NCI-H1694 (cell line): ENCODE data around the gene ADCY4.
A peak's percentile ranks its signal among the peaks of the same experiment; 100 is the strongest.
"Not testable (repeated sequence)": the region's sequence is repeated elsewhere in the genome, so short reads cannot be mapped to it uniquely, and the experiment has no call there.

Experiments used
- DNase-seq: peaks from one replicate; lab custom pipeline; 2025; lab: John Stamatoyannopoulos, UW

Gene ADCY4

DNA sequence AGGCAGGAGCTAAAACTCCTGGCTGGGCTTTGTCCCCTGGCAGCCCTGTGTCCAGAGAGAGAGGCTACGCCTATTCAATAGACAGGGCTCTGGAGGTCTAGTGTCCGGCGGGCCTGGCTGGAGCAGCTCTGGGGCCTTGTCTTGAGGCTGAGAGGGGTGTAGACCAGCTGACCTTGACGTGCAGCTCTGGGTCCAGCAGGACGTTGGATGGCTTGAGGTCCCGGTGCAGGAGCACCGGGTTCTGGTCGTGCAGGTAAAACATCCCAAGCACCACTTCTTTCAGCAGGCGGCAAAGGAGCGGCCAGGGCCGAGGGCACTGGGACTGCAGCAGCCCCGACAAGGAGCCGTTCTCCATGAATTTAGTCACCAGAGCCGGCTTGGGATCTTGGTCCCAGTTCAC lies 4.0 kb upstream of the ADCY4 start:
- DNase-seq = no peak

DNA sequence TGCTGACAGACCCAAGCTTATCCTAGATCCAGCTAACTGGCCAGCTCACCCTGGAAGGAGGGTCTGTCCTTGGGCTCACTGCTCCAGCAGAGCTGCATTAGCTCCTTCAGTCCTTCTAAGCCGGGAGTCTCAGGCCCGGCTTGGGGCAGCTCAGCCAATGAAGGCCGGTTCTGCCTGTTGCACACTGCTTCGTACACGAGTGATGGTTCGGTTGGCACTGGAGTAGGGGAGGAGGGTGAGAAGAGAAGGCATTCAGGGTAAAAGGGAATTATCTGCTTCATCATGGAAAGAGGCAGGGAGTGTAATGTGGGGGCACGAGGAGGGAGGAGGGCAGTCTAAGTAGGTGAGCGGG lies 2.9 kb upstream of the ADCY4 start:
- no peak for DNase-seq

DNA sequence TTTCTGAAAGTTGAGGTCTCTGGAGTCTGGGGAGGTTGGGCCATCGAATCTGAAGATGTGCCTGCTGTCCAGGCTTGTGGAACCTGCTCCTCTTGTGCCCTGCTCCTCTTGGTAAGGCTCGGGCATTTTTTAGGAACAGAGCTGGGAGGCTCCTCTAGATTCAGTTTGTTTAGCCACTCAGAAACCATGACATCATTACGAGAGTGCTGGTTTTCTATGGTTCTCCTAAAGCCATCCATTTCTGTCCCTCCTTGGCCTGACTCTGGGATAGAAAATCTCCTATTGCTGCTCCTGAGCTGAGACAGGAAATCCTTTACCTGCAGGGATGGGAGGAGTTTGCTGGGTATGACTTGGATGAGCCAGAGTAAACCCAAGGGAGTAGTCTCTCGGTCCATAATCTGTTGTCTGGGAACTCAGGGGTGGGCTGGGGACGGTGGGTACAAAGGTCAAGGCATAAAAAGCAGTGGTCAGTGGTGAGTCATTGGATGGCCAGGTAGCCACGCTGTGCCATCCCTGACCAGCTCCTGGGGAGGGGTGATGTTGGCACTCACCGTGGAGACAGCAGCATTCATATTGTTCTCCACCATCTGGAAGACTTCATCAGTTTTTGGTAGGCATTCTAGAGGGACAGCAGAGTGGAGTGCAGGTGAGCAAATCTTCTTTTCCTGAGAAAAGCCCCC lies 2.4 kb upstream of the ADCY4 start:
- DNase-seq = no peak

DNA sequence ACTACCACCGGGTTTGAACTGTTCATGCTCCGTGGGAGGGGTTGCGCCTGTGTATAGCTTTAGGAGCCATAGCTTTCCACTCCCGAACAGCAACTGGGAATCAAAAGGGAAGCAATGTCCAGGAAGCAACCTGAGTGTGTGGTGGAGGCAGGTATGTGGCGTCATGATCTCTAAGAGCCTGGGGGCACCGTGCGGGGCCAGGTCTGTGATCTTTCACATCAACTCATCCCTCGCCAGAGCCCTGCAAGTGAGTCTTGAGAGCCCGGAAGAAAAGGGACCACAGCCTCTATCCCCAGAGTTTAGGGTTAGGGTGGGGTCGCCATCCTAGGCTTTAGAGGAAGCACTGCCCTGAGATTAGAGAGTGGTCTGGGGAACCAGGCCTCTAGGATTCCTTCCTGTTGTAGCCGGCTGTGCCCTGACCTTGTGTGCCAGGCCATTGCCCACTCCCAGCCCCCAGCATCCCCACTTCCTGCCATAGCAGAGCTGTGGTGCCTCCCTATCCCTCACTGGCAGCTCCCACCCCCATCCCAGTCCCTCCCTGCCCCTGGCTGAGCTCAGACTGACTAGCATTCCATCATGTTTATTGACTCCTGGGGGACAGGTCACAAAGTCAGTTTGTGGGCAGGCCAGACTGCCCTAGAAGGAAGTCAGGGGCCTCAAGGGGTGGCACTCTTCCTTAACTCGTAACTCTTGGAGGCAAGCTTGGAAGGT lies 745 bp upstream of the ADCY4 start:
- DNase-seq = no peak

DNA sequence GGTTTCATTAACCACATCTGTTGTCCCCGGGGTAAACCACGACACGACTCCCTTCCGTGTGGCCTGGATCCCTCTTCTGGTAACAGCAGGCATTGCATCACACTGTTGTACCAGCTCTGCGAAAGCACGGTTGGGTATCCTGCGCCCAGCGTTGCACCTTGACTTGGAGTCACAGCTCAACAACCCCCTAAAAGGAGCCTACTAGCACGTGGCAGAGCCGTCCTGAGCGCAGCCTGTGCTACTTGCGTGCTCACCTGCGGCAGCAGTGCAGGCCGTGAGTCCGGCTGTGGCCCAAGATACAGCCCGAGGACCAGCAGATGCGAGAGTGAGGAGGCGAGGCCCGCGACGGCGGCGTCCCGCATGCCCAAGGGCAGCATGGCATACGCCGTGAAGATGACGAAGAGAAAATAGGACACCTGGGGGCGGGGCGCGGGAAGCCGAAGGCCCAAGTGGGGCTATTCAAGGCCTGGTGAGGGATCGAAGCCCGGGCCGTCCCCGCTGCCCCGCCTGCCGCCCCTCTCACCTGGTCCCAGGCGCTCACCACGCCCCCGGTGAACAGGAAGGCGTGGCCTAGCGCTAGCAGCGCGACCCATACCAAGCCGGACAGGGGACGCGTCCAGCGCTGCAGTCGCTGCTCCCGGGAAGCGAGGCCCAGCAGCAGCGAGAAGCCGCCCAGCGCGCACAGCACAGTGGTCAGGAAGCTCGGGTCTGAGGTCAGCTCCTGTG lies 2.4 kb downstream of the ADCY4 start:
- DNase-seq = peak; percentile 71

DNA sequence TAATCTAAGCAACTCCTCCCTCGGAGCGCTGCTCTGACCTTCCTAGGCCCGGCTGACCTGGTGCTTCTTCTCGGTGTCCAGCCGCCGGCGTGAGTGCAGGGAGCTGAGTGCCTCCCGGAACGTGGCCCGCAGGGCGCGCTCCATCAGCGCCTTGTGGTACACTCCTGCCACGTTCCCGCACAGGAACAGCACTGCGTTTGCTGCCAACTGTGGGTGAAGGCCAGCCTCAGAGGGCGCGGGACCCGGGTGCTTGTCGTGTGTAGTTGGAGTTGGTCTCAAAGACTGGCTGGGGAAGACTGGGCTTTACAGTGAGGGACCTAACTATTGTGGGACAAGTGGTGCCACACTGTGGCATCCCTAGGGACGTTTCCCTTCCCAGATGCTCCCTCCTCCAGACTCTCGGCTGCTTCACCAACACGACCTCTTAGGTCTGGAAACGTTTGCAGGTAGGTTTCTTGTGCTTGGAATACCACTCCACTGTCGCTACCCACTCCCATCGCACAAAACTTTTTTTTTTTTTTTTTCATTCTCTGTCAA lies 3.1 kb downstream of the ADCY4 start:
- no peak for DNase-seq

DNA sequence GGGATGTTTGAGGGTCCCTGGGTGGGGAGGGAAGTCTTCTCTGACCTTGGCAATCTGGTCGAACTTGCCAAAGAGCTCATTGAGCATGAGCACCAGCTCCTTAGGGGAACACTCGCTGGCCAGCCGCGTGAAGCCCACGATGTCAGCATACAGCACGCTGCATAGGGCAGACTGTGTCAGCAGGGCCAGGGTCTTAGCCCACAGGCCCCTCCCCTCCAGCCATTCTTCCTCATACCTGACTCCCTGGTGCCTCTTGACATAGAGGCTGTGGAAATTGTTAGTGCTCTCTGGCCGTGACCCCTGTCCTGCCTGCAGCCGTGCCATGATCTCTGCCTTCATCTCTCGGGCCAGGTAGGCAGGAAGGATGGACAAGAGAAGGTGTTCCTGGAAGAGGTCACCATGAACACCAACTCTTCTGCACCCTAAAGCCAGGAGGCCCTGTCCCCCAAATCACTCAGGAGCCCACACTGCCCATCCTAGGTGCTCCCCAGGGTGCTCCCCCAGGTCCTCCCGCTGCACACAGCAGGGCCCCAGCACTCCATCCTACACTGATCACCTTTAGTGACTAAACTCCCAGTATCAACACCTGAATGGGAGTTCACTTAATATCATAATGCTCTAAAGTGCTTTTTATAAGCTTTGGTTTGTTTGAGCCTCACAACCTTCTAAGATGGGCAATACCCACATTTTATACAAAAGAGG lies 3.7 kb downstream of the ADCY4 start:
- no peak for DNase-seq

DNA sequence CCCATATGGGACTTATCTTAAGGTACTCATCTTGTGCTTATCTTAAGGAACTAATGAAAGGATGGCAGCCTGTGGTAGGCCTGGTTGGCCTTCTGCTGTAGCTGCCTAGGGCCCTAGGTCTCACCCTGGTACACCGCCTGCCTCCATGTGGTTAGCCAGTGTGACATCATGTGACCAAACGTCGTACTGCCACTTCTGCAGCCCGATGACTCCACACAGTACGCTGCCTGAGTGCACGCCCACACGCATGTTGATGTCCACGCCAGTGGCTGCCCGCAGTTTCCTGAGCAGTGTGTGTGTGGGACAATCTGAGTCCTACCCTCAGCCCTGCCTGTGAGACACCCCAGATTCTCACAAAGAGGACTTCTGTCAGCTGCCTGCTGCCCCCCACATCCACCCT lies 5.1 kb downstream of the ADCY4 start:
- no peak for DNase-seq

DNA sequence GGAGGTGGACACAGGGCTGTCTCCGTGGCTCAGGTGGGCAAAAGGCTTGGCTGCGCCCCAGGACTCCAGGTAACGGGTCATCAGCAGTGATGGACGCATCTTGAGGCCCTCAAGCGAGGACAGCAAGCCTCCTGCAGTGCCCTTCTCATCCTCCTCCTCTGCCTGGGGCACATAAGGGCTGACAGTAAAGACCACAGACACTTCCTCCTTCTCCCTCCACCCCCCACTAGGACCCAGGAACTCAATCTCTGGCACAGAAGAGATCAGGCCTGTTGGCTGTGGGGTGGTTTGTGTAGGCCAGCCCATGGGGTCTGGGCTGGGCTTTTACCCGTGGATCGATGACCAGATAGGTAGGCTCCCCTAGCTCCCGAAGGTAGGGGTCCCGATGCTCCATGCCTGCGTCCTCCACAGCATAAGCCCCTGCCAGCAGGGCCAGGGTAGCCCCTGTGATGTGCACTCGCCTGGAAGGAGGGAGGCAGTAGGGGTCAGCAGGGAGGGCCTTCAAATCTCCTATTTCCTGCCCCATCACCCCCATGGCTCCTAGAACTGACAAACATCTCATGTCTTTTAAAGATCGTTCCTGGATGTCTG lies 5.7 kb downstream of the ADCY4 start:
- DNase-seq = no peak

DNA sequence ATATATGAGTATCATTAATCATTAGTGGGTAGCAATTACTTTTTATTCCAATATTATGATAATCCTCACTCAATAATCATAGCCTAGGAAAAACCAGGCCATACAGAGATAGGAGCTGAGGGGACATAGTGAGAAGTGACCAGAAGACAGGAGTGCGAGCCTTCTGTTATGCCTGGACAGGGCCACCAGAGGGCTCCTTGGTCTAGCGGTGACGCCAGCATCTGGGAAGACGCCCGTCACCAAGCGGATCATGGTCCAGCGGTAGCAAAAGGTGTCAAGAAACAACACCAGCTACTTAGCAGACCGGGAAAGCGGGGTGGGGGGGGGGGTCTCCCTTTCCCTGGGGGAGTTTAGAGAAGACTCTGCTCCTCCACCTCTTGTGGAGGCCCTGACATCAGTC lies 7.0 kb downstream of the ADCY4 start:
- DNase-seq = not testable (repeated sequence)

DNA sequence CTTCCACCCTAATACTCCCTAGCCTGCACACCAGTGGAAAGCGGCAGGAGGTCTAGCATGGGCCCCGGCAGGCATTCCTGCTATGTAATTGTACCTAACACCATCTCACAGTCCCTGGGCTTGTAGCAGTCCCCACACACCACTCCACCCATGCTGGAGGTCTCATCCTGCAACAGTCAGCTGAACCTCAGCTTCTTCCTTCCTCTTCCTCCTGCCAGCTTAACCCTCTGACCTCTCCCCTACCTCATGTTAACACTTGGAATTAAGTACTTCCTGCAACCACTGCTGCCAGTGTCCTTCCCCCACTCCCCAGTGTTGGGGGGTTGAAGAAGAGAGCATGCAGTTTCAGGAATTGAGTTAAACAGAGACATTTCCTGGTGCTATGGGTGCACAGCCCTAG lies 7.6 kb downstream of the ADCY4 start:
- no peak for DNase-seq

DNA sequence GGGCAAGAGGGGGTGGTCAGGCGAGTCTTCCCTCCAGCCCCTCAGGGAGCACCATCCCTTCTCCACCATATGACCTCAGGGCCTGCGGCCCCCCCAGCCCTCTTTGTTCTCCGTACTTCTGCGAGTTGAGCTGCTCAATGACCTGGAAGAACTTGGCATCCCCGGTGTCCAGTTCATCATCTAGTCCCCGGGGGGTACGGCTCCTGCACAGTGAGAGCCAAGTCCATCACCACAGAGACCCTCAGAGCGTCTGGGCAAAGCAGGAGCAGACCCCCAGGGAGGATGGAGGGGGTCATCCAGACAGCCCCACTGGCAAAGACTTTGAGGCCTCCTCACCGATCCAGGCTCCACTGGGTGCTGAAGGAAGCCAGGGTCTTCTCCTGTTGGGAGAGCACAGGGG lies 8.9 kb downstream of the ADCY4 start:
- DNase-seq = no peak

DNA sequence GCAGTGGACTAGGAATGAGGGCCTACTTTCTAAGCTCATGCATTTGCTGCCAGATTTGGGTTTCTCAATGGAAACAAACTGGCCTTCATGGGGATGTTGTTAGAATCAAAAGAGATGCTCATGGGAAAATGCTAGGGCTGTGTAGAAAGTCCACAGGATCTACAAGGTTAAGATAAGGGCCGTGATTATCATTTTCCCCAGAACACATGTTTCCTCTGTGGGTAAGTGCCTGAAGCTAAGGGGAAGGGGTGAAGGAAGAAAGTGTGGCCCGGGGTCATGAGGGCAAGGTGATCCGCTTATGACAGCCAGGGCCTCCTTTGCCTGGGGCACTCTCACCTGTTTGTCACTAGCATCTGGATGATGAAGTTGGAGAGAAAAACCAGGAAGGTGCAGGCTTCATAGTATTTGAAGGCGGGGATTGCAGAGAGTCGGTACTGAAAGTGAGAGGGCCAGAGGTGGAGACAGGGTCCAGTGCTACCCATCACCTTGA lies 9.8 kb downstream of the ADCY4 start:
- DNase-seq = no peak

DNA sequence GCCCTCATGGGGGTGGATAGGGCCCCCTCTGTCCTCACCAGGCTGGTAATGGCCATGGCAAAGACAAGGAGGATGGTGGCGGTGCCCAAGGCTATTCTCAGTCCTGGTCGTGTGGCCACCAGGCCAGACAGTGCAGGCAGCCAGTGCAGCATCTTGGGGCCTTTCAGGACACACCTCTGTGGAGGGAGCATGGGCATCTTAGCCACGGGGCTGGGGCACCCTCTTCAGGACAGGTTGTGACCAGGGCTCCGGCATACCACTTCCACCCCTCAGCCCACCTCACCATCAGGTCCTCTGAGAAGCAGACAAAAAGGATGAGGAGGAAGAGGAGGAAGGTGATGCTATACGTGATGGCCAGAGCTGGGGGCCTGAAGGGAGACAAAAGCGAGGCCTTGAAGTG lies 10.8 kb downstream of the ADCY4 start:
- DNase-seq = no peak

DNA sequence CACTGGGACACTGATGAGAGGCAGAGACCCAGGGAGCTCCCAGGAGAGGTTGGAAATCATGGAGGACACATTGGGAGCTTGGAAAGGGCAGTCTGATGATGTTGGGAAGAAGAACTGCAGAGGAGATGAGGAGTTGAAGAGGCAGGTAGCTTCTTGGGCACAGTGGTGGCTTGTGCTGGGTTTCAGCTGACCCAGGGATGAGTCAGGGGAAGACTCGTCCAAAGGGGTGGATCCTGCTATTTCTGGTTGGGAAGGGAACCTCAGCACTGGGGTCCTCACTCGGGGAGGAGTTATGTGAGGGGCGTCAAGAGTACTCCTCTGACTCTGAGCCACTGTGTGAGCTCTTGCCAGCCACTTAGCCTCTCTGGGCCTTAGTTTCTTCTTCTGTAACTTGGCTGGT lies 11.5 kb downstream of the ADCY4 start:
- no peak for DNase-seq

DNA sequence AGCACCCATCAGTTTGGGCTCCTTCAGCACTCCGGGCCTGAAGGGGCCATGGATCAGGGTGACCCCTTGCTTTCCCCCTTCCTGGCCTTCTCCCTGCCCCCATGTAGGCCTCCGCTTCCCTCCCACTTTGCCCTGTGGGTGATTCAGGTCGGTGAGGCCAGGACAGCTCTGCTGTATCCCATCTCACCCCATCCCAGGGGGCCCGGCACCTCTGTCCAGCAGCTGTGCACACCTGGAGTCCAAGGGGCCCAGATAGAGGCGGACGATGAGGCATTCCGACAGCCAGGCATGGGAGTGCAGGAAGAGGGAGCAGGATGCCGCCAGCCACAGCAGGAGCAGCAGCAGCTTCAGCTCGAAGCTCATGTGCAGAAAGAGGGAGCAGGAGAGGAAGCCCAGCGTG lies 12.2 kb downstream of the ADCY4 start:
- no peak for DNase-seq

DNA sequence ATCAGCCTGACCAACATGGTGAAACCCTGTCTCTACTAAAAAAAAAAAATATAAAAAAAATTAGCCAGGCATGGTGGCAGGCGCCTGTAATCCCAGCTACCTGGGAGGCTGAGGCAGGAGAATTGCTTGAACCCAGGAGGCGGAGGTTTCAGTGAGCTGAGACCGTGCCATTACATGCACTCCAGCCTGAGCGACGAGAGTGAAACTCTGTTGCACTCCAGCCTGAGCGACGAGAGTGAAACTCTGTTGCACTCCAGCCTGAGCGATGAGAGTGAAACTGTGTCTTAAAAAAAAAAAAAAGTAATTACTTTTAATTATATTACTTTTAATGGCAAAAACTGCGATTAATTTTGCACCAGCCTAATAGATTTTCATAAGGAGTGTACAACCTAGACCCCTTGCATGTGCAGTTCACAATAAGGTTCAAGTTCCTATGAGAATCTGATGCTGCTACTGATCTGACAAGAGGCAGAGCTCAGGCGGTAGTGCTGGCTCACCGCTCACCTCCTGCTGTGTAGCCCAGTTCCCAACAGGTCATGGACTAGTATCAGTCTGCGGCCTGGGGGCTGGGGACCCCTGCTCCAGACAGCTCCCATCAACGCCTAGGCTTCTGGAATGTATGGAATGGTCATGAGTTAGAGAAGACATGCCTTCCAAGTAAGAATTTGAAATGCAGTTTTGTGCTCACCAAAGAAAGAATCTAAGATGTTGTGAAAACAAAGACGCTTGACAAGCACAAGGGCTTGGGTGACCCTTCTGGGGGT lies 13.5 kb downstream of the ADCY4 start:
- DNase-seq = no peak

DNA sequence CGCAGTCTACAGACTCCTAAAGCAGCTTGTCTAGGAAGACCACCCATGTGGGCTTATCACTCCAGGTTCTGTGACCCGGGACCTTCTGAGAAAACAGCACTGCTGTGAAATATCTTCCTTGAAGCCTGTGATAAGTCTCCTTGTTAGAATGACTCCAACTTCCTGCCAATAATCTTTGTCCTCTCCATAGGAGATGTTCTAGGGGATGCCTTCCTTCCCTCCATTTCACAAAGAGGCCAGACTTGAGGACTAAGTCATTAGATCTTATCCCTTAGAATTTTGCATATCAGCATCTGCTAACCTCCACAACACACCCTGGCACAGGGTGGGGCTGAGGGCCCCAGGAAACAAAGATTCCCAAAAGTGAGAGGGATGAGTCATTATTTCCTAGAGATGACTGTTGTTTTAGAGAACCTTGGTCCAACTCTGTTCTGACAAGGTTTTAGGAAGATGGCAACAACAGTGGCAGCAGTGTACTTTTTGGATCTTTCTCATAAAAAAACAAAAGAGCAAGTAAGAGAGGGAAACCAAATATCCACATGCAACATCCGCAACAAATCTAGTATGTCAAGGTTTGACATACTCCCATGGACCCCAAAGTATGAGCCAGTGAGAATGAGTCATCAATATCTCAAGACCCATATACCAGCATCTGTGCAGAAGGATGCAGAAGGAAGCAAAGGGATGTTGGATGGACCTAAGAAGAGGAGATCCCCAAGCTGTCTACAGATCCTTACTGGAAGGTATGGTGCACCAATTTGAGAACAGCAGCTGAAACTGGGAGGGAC lies 17.5 kb downstream of the ADCY4 start:
- DNase-seq = no peak

DNA sequence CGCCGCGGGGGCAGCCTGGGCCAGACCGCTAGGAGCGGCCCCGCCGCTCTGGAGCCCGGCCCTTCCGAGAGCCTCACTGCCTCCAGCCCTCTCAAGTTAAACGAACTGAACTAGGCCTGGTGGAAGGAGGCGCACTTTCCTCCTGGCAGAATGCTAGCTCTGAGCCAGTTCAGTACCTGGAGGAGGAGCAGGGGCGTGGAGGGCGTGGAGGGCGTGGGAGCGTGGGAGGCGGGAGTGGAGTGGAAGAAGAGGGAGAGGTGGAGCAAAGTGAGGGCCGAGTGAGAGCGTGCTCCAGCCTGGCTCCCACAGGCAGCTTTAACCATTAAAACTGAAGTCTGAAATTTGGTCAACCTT lies 18.3 kb downstream of the ADCY4 start:
- no peak for DNase-seq

DNA sequence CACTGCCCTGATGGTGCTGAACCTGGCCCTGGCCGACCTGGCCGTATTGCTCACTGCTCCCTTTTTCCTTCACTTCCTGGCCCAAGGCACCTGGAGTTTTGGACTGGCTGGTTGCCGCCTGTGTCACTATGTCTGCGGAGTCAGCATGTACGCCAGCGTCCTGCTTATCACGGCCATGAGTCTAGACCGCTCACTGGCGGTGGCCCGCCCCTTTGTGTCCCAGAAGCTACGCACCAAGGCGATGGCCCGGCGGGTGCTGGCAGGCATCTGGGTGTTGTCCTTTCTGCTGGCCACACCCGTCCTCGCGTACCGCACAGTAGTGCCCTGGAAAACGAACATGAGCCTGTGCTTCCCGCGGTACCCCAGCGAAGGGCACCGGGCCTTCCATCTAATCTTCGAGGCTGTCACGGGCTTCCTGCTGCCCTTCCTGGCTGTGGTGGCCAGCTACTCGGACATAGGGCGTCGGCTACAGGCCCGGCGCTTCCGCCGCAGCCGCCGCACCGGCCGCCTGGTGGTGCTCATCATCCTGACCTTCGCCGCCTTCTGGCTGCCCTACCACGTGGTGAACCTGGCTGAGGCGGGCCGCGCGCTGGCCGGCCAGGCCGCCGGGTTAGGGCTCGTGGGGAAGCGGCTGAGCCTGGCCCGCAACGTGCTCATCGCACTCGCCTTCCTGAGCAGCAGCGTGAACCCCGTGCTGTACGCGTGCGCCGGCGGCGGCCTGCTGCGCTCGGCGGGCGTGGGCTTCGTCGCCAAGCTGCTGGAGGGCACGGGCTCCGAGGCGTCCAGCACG lies 18.9 kb downstream of the ADCY4 start:
- no peak for DNase-seq
